Right lobe of liver (tissue), 6 donors: ENCODE data around the gene LAMA1. TPM values are rescaled to one million over a fixed set of nuclear protein-coding genes. Genes with fewer than 3 reads are reported as not detected.

Source experiments
- ATAC-seq, 4 donors: fragments of 200-7000 bp; cut with Tn5 transposase; one replicate each; pipeline ENCODE4 v1.9.1; 2020; ENCODE audit warnings: mild to moderate bottlenecking in 4 of 4, moderate library complexity in 4 of 4
- DNase-seq, 3 donors: peaks; one replicate each; pipeline ENCODE4 v3.0.0-alpha.2; 2020
- H3K27ac ChIP-seq, 3 donors: fragments of 200-600 bp; one replicate each; pipeline ENCODE4 v1.8.0; 2022
- H3K27me3 ChIP-seq, 2 donors: fragments of 200-600 bp; one replicate each; pipeline ENCODE4 v1.8.0; 2022
- H3K36me3 ChIP-seq, 4 donors: fragments of 200-600 bp; sonication (generic) in 1 of 4; one replicate each; pipeline versions ENCODE4 v1.5.1 to v1.8.0; 2017 to 2022; ENCODE audit warnings: control low read depth in 1 of 4
- H3K4me1 ChIP-seq, 4 donors: fragments of 200-600 bp; sonication (generic) in 1 of 4; one replicate each; pipeline versions ENCODE4 v1.5.1 to v1.8.0; 2017 to 2022; ENCODE audit warnings: control low read depth in 1 of 4
- H3K4me3 ChIP-seq, 3 donors: fragments of 200-600 bp; one replicate each; pipeline ENCODE4 v1.8.0; 2022
- H3K9me3 ChIP-seq, 4 donors: fragments of 200-600 bp; sonication (generic) in 1 of 4; one replicate each; pipeline versions ENCODE4 v1.5.1 to v1.8.0; 2017 to 2022; ENCODE audit warnings: control low read depth in 1 of 4
- CTCF ChIP-seq, 4 donors: fragments of 200-600 bp in 3 of 4; fragments of 450-650 bp in 1 of 4; IDR thresholded peaks; one replicate each; pipeline versions ENCODE4 v1.5.1 to v1.8.0; 2016 to 2022; ENCODE audit warnings: antibody characterized with exemption in 4 of 4, mild to moderate bottlenecking in 2 of 4
- POLR2A ChIP-seq: fragments of 450-650 bp; IDR thresholded peaks from one replicate; pipeline ENCODE4 v1.6.1; 2017; ENCODE audit warnings: antibody characterized with exemption, mild to moderate bottlenecking
- WGBS: methylation state at CpG from one replicate; pipeline ENCODE4 v1.1.6; 2018; ENCODE audit warnings: low coverage, low lambda C conversion rate; ENCODE audit not compliant: insufficient coverage; ENCODE audit errors: missing lambda C conversion rate; 5-methylcytosine and 5-hydroxymethylcytosine counted together
- intact Hi-C, 2 donors: fragments of 100-400 bp; cut with DNase I; formaldehyde crosslinking; loops; one replicate each; pipeline versions ENCODE4 v1.11.2 to v1.14.1; 2022
- total RNA-seq, 6 experiments: library from RNA; depleted of rRNA in 2 of 6; stranded (reverse); fragments of >200 nt in 2 of 6; fragmentation: NEBNext Ultra II Directional in 3 of 6; extraction: Animal tissue kit (Norgen Biotek cat#: 25700) in 3 of 6; gene quantifications; one replicate each; pipeline versions ENCODE4 v1.1.0 to v1.2.4, GENCODE V29; 2016 to 2023
- donor health status: DM: no; HTN: yes; CAD: no.
- donor health status: DM: no; HTN: no; CAD: no.
- donor health status: DM: no; HTN: no; CAD: no.
- donor health status: DM: no; HTN: yes; CAD: no.
- donor health status: DM: no; HTN: yes; CAD: no.

The LAMA1 gene
- total RNA-seq, 6 experiments from 2014 or later, result 0.06 to 0.56 (median 0.29) TPM

- no peak for TF ChIP-seq POLR2A
- TF ChIP-seq CTCF (IDR thresholded peaks at IDR 0.05), result no peak
- no peak overlapping the region for H3K27ac ChIP-seq
- intact Hi-C loops, result no loop called here
- H3K4me1 ChIP-seq, result no peaks in the 10 kb centered on the region
- 46% methylated on average over 11 of the region's 11 CpGs for WGBS
- H3K27me3 ChIP-seq, result no peaks in the 10 kb centered on the region
- H3K9me3 ChIP-seq, result no peaks in the 10 kb centered on the region
- no peak for DNase-seq
- no peak overlapping the region for H3K4me3 ChIP-seq
- H3K36me3 ChIP-seq, result no peaks in the 10 kb centered on the region
- ATAC-seq, result no peak
These were observed 167.6 kb downstream of the LAMA1 start for GRCh38 chr18:6949800-6950586.

GRCh38 chr18:6948281-6949055, 169.1 kb downstream of the LAMA1 start:
- Histone ChIP-seq H3K36me3 (no peaks in the 10 kb centered on the region), H3K27me3 (no peaks in the 10 kb centered on the region), H3K4me1 (no peaks in the 10 kb centered on the region), H3K9me3 (no peaks in the 10 kb centered on the region), H3K27ac (no peak overlapping the region), H3K4me3 (no peak overlapping the region)
- no peak for DNase-seq
- intact Hi-C loops, result no loop called here
- 45% methylated on average over 6 of the region's 16 CpGs for WGBS
- TF ChIP-seq POLR2A (no peak), CTCF (IDR thresholded peaks at IDR 0.05) (no peak)
- no peak for ATAC-seq

GRCh38 chr18:6947338-6948030, 170.1 kb downstream of the LAMA1 start:
- WGBS, result 40% methylated on average over 5 of the region's 10 CpGs
- ATAC-seq (no peak), DNase-seq (no peak)
- TF ChIP-seq CTCF (IDR thresholded peaks at IDR 0.05), result no peak
- TF ChIP-seq POLR2A, result no peak
- Histone ChIP-seq H3K4me1 (no peaks in the 10 kb centered on the region), H3K27ac (no peak overlapping the region), H3K36me3 (no peaks in the 10 kb centered on the region), H3K4me3 (no peak overlapping the region), H3K9me3 (no peaks in the 10 kb centered on the region), H3K27me3 (no peaks in the 10 kb centered on the region)
- intact Hi-C loops, result no loop called here

DNA sequence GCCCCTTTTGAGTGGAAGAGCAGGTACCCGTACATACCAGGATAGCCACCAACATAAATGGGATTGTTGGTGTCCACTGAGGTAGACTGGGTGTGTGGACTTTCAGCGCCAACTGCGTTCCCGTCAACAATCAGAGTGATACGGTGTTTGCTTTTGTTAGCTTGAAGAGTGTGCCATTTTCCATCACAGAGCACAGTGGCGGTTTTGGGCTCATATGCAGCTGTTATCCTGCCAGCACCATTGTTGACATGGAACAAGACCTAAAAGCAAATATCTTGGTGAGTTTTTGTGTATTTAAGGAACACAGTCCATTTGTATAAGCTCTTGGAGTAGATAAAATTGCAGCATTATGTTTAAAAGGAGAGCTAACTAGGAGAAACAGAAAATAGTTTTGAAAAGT, 174.5 kb downstream of the LAMA1 start:
- Histone ChIP-seq H3K4me1 (no peaks in the 10 kb centered on the region), H3K27me3 (no peaks in the 10 kb centered on the region), H3K36me3 (no peaks in the 10 kb centered on the region), H3K4me3 (no peak overlapping the region), H3K27ac (no peak overlapping the region), H3K9me3 (no peaks in the 10 kb centered on the region)
- DNase-seq (no peak), ATAC-seq (no peak)
- 49% methylated on average over 5 of the region's 6 CpGs for WGBS
- intact Hi-C loops, result no loop called here
- TF ChIP-seq CTCF (IDR thresholded peaks at IDR 0.05), result no peak
- TF ChIP-seq POLR2A, result no peak
